ENCODE data around the gene NFX1.

The NFX1 gene

GRCh38 chr9:33267151-33267767 is 23.1 kb upstream of the NFX1 start:
- no peak for DNase-seq (ENCODE audit: low read depth)

- no peak for DNase-seq (ENCODE audit: low read depth)
These were observed 20.2 kb upstream of the NFX1 start for GRCh38 chr9:33270146-33270545.

GRCh38 chr9:33272061-33272460 is 18.3 kb upstream of the NFX1 start:
- no peak for DNase-seq (ENCODE audit: low read depth)

GRCh38 chr9:33273266-33273971 is 16.9 kb upstream of the NFX1 start:
- no peak for DNase-seq (ENCODE audit: low read depth)

GRCh38 chr9:33273972-33274328 is 16.4 kb upstream of the NFX1 start:
- DNase-seq (ENCODE audit: low read depth) = no peak

GRCh38 chr9:33277484-33277883 is 12.8 kb upstream of the NFX1 start:
- DNase-seq (ENCODE audit: low read depth) = no peak

GRCh38 chr9:33285502-33285901 is 4.8 kb upstream of the NFX1 start:
- no peak for DNase-seq (ENCODE audit: low read depth)

- DNase-seq (ENCODE audit: low read depth) = no peak
These were observed 3.2 kb upstream of the NFX1 start for GRCh38 chr9:33287087-33287490.

DNA sequence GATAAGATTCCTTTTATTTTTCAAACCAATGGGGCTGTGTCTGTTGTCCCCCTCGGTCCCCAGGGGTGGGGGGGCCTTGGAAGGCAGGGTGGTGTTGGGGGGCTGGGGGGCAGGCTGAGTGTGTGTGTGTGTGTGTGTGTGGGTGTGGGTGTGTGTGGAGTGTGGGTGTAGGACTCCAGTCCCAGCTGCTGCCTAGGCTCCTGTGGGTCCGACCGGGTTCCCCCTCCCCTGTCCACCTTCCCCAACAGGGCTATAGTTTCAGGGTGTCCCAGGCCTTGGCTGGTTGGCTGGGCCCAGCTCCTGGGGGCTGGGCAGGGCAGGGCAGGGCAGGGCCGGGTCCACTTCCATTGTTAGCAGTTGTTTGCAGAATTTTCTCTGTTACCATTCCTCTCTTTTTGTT is 2.1 kb upstream of the NFX1 start:
- DNase-seq (ENCODE audit: low read depth) = no peak

DNA sequence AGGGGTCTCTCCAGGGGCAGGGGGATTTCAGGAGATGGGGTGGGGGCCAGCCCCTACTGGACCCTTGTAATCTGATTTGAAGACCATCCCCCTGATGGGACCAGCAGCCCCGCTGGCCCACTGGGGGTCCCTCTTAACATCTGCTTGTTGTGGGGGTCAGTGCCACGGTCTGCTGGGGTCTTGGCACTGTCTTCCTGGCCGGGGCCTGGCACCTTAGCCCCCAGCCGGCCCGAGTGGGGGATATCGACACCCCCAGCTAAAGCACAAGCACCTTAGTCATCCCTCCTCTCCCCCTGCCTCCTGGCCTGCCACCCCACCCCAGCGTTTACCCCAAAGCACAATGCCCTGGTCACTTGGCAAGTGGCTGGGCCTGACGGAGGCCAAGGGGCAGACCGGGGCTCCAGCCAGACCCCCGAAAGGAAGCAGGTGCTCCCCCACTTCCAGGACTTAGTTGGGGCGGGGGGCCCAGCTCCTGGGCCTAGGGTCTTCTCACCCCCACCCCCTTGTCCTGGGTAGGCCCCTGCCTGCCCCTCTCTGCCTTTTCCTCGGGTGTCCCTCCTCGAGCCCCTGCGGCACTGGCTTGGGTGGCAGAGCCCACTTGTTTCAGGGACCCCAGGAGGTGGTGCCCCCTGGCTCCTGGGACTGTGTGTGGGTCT is 1.4 kb upstream of the NFX1 start:
- no peak for DNase-seq (ENCODE audit: low read depth)

- no peak for DNase-seq (ENCODE audit: low read depth)
These were observed 820 bp upstream of the NFX1 start for GRCh38 chr9:33289496-33289895.

DNA sequence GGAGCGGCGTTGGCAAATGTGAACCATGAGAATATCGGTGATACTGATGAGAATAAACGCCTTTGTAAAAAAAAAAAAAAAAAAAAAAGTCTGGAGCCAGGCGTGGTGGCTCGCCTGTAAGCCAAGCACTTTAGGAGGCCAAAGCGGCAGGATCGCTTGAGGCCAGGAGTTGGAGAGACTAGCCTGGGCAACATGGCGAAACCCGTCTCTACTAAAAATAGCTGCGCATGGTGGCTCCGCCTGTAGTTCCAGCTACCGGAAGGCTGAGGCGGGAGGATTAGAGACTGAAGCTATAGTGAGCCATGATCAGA is 425 bp upstream of the NFX1 start:
- no peak for DNase-seq (ENCODE audit: low read depth)

DNA sequence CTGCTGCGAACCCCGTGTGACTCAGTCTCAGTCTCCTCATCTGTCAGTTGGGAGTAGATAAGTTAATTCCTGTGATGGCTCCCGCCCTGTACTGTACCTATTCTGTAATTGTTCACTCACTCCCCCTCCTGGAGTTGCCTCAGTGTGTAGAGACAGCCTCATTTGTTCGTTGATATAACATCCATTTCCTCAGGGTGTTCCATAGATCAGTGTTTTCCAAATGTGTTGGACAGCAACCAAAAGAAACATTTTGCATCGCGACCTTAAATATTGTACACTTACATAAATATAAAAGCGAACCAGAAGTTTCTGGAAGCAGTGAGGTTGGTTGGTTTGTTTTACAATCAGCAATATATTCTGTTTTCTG is 698 bp downstream of the NFX1 start:
- DNase-seq (ENCODE audit: low read depth) = no peak

GRCh38 chr9:33291901-33292300 is 1.6 kb downstream of the NFX1 start:
- no peak for DNase-seq (ENCODE audit: low read depth)

DNA sequence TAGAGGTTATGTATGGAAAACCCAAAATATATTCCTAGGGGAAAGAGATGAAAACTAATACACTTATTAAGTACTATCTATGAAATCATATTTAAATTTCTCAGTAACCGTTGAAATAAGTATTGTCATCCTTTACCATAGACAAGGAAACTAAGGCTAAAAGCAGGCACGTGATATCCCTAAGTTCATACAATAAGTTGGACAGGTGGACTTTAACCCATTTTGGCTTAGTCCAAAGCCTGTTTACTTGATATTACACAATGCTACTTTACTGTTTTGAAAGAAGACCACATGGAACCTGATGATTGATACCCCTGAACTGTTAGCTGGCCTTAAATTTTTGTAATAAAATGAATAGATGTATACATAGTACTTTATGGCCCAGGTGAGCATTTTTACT is 3.5 kb downstream of the NFX1 start:
- no peak for DNase-seq (ENCODE audit: low read depth)

DNA sequence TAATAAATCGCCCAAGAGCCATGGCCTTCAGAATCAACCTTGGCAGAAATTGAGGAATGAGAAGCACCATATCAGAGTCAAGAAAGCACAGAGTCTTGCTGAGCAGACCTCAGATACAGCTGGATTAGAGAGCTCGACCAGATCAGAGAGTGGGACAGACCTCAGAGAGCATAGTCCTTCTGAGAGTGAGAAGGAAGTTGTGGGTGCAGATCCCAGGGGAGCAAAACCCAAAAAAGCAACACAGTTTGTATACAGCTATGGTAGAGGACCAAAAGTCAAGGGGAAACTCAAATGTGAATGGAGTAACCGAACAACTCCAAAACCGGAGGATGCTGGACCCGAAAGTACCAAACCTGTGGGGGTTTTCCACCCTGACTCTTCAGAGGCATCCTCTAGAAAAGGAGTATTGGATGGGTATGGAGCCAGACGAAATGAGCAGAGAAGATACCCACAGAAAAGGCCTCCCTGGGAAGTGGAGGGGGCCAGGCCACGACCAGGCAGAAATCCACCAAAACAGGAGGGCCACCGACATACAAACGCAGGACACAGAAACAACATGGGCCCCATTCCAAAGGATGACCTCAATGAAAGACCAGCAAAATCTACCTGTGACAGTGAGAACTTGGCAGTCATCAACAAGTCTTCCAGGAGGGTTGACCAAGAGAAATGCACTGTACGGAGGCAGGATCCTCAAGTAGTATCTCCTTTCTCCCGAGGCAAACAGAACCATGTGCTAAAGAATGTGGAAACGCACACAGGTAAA is 4.5 kb downstream of the NFX1 start:
- DNase-seq (ENCODE audit: low read depth) = no peak

GRCh38 chr9:33295571-33295970 is 5.3 kb downstream of the NFX1 start:
- DNase-seq (ENCODE audit: low read depth) = no peak

DNA sequence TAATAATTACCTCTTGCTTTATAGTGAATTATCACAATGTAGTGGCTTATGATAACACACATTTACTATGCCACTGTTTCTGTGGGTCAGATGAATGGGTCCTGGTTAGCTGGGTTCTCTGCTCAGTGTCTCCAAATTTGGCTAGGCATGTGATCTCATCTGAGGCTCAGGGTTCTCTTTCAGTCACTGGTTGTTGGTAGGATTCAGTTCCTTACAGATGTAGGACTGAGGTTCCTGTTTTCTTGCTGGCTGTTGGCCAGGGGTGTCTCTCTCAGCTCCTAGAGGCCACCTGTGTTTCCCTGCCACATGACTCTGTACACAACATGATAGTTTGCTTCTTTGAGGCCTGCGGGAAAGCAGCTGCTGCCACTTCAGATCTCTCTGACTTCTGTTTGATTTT is 7.1 kb downstream of the NFX1 start:
- no peak for DNase-seq (ENCODE audit: low read depth)

GRCh38 chr9:33300546-33300945 is 10.2 kb downstream of the NFX1 start:
- no peak for DNase-seq (ENCODE audit: low read depth)

GRCh38 chr9:33304362-33304761 is 14.0 kb downstream of the NFX1 start:
- no peak for DNase-seq (ENCODE audit: low read depth)

DNA sequence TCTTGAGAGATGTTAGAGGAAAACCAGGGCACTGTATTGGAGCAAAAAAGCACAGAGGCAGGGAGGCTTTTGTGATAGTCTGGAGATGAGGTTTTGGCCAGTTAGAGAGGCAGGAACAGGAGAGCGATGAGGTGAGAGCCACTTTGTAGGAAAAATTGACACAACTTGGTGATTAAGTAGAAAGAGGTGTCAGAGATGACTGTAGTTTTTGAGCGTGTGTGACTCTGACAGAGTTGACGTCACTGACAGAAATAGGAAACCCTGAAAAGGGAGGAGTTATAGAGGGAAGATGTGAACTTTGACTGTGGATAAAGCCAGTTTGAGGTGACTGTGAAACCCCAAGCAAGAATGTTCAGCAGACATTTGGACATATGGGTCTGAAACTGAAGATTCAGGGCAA is 15.7 kb downstream of the NFX1 start:
- DNase-seq (ENCODE audit: low read depth) = no peak

GRCh38 chr9:33307067-33307466 is 16.8 kb downstream of the NFX1 start:
- DNase-seq (ENCODE audit: low read depth) = no peak

DNA sequence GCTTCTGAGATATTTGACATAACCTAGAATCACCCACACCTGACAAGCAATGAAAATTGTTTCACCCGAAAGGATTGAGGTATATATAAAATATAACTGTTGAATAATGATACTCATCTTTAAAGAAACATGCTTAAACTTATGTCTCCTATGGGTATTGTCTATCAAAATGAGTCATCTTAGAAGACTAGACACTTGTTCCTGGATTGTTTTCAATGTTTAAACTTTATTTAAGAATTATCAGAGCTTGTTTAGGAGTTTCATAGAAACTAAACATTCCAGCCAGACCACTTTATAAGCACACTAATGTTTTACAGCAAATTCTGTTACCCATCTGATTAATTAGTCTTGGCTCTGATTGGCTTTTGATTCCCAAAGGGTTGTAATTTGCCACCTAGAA is 19.6 kb downstream of the NFX1 start:
- no peak for DNase-seq (ENCODE audit: low read depth)
